HG03039 (cell line): ENCODE data around the gene CCNY.
A peak's percentile ranks its signal among the peaks of the same experiment; 100 is the strongest.
"Not testable (repeated sequence)": the region's sequence is repeated elsewhere in the genome, so short reads cannot be mapped to it uniquely, and the experiment has no call there.

Experiments
- ATAC-seq: cut with Tn5 transposase; IDR thresholded peaks from one replicate; pipeline ENCODE4 v1.9.1; 2021; ENCODE audit warnings: mild to moderate bottlenecking, moderate library complexity; ENCODE audit not compliant: unreplicated experiment

The CCNY gene

GRCh38 chr10:35336084-35336831, at the start of gene CCNY:
Gene CCNY, plus strand, starts transcription at chr10:35336509. Its CDS starts 545 bp downstream, at chr10:35337054.
- ATAC-seq = peak; percentile 57

- ATAC-seq = no peak
Measured at GRCh38 chr10:35289198-35289597, 47.1 kb upstream of the CCNY start.

- no peak for ATAC-seq
Measured at GRCh38 chr10:35294506-35294905, 41.8 kb upstream of the CCNY start.

GRCh38 chr10:35299016-35299415, 37.3 kb upstream of the CCNY start:
- ATAC-seq = no peak

- ATAC-seq = peak; percentile 99
Measured at GRCh38 chr10:35300063-35300699, 36.1 kb upstream of the CCNY start.

- ATAC-seq = no peak
Measured at GRCh38 chr10:35304649-35305048, 31.7 kb upstream of the CCNY start.

- ATAC-seq = no peak
Measured at GRCh38 chr10:35306852-35307251, 29.5 kb upstream of the CCNY start.

GRCh38 chr10:35307297-35307696, 29.0 kb upstream of the CCNY start:
- no peak for ATAC-seq

- no peak for ATAC-seq
Measured at GRCh38 chr10:35308809-35309208, 27.5 kb upstream of the CCNY start.

GRCh38 chr10:35314142-35314541, 22.2 kb upstream of the CCNY start:
- not testable (repeated sequence) for ATAC-seq

GRCh38 chr10:35315235-35315634, 21.1 kb upstream of the CCNY start:
- not testable (repeated sequence) for ATAC-seq

GRCh38 chr10:35316218-35316967, 19.9 kb upstream of the CCNY start:
- no peak for ATAC-seq

- no peak for ATAC-seq
Measured at GRCh38 chr10:35318551-35318950, 17.8 kb upstream of the CCNY start.

- no peak for ATAC-seq
Measured at GRCh38 chr10:35320341-35320740, 16.0 kb upstream of the CCNY start.

- ATAC-seq = no peak
Measured at GRCh38 chr10:35322636-35323035, 13.7 kb upstream of the CCNY start.

GRCh38 chr10:35324196-35324595, 12.1 kb upstream of the CCNY start:
- no peak for ATAC-seq

GRCh38 chr10:35326466-35327235, 9.7 kb upstream of the CCNY start:
- ATAC-seq = no peak

GRCh38 chr10:35327790-35328403, 8.4 kb upstream of the CCNY start:
- no peak for ATAC-seq

- ATAC-seq = no peak
Measured at GRCh38 chr10:35328404-35329037, 7.8 kb upstream of the CCNY start.

GRCh38 chr10:35329520-35329919, 6.8 kb upstream of the CCNY start:
- no peak for ATAC-seq
